ENCODE data around the gene SGMS1.

SGMS1 gene

GRCh38 chr10:50631052-50631451 lies 7.3 kb upstream of the SGMS1 start:
- CTCF ChIA-PET = no interaction called here
- H3K27ac ChIP-seq = no peak overlapping the region
- POLR2A ChIA-PET (ENCODE audit: low non-redundant PET) = no interaction called here
- no peak for DNase-seq (ENCODE audit: low spot score)
- no peak for TF ChIP-seq CTCF (conservative IDR thresholded peaks at IDR 0.05; ENCODE audit: low read depth)

- no peak for DNase-seq (ENCODE audit: low spot score)
- ChIA-PET POLR2A (ENCODE audit: low non-redundant PET) (no interaction called here), CTCF (no interaction called here)
- TF ChIP-seq CTCF (conservative IDR thresholded peaks at IDR 0.05; ENCODE audit: low read depth) = no peak
- no peak overlapping the region for H3K27ac ChIP-seq
These were observed 5.9 kb upstream of the SGMS1 start for GRCh38 chr10:50629495-50630122.

GRCh38 chr10:50627896-50628295 lies 4.1 kb upstream of the SGMS1 start:
- ChIA-PET POLR2A (ENCODE audit: low non-redundant PET) (no interaction called here), CTCF (interaction anchor here (0.6 kb wide), 1 partner anchor 941 kb away, joined by 8 read pairs; no protein-coding TSS in a partner anchor)
- no peak for DNase-seq (ENCODE audit: low spot score)
- H3K27ac ChIP-seq = no peak overlapping the region
- no peak for TF ChIP-seq CTCF (conservative IDR thresholded peaks at IDR 0.05; ENCODE audit: low read depth)

- no peak for DNase-seq (ENCODE audit: low spot score)
- ChIA-PET POLR2A (ENCODE audit: low non-redundant PET) (no interaction called here), CTCF (interaction anchor here (0.6 kb wide), 1 partner anchor 941 kb away, joined by 8 read pairs; no protein-coding TSS in a partner anchor)
- H3K27ac ChIP-seq = no peak overlapping the region
- TF ChIP-seq CTCF (conservative IDR thresholded peaks at IDR 0.05; ENCODE audit: low read depth) = no peak
These were observed 3.7 kb upstream of the SGMS1 start for GRCh38 chr10:50627443-50627842.

GRCh38 chr10:50625649-50626132 lies 1.9 kb upstream of the SGMS1 start:
- ChIA-PET POLR2A (ENCODE audit: low non-redundant PET) (no interaction called here), CTCF (interaction anchor here (0.7 kb wide), 1 partner anchor 36 kb away, joined by 6 read pairs; no protein-coding TSS in a partner anchor)
- TF ChIP-seq CTCF (conservative IDR thresholded peaks at IDR 0.05; ENCODE audit: low read depth) = no peak
- H3K27ac ChIP-seq = peak overlapping the region; percentile 98
- no peak for DNase-seq (ENCODE audit: low spot score)

GRCh38 chr10:50624866-50625501 lies 1.2 kb upstream of the SGMS1 start:
- POLR2A ChIA-PET (ENCODE audit: low non-redundant PET) = no interaction called here
- peak overlapping the region; percentile 98 for H3K27ac ChIP-seq
- TF ChIP-seq CTCF (conservative IDR thresholded peaks at IDR 0.05; ENCODE audit: low read depth) = peak; percentile 32; the same call in 1 of the 2 replicates
- CTCF ChIA-PET = interaction anchor here (0.7 kb wide), 1 partner anchor 37 kb away, joined by 6 read pairs; no protein-coding TSS in a partner anchor
- peak; percentile 58 for DNase-seq (ENCODE audit: low spot score)
